Glutamatergic neuron (in vitro differentiated cells): ENCODE results near the gene AFAP1L2. TPM values are rescaled to one million over a fixed set of nuclear protein-coding genes. Genes with fewer than 3 reads are reported as not detected.

Source experiments
- DNase-seq: peaks from one replicate; pipeline ENCODE4 v3.0.0; 2022
- H3K27ac Mint-ChIP-seq: one replicate; pipeline ENCODE4 v1.8.0; 2020; ENCODE audit warnings: mild to moderate bottlenecking, mixed read lengths, inconsistent platforms; ENCODE audit not compliant: unreplicated experiment
- H3K27me3 Mint-ChIP-seq: one replicate; pipeline ENCODE4 v1.8.0; 2020; ENCODE audit warnings: mild to moderate bottlenecking, moderate library complexity, mixed read lengths, inconsistent platforms; ENCODE audit not compliant: unreplicated experiment
- H3K36me3 Mint-ChIP-seq: one replicate; pipeline ENCODE4 v1.8.0; 2020; ENCODE audit warnings: mild to moderate bottlenecking, mixed read lengths, inconsistent platforms; ENCODE audit not compliant: unreplicated experiment
- H3K4me1 Mint-ChIP-seq: one replicate; pipeline ENCODE4 v1.8.0; 2020; ENCODE audit warnings: mild to moderate bottlenecking, low read depth, mixed read lengths, inconsistent platforms; ENCODE audit not compliant: unreplicated experiment
- H3K4me3 Mint-ChIP-seq: one replicate; pipeline ENCODE4 v1.8.0; 2020; ENCODE audit warnings: mild to moderate bottlenecking, mixed read lengths, inconsistent platforms; ENCODE audit not compliant: unreplicated experiment
- H3K9me3 Mint-ChIP-seq: one replicate; pipeline ENCODE4 v1.8.0; 2020; ENCODE audit warnings: mild to moderate bottlenecking, moderate library complexity, mixed read lengths, inconsistent platforms; ENCODE audit not compliant: unreplicated experiment
- total RNA-seq: library from RNA; stranded (reverse); fragmentation: NEBNext Ultra II Directional; extraction: Animal tissue kit (Norgen Biotek cat#: 25700); gene quantifications from one replicate; pipeline ENCODE4 v1.2.1, GENCODE V29; 2021; ENCODE audit not compliant: unreplicated experiment
- TF ChIP-seq, protein P1 (sequence below): fragments of 200-600 bp; sonication (generic); IDR thresholded peaks from one replicate; pipeline ENCODE4 v1.5.0; 2021; ENCODE audit not compliant: partially characterized antibody, unreplicated experiment

AFAP1L2 gene
- total RNA-seq, 1 donor from 2014 or later = 1.9 TPM

DNA sequence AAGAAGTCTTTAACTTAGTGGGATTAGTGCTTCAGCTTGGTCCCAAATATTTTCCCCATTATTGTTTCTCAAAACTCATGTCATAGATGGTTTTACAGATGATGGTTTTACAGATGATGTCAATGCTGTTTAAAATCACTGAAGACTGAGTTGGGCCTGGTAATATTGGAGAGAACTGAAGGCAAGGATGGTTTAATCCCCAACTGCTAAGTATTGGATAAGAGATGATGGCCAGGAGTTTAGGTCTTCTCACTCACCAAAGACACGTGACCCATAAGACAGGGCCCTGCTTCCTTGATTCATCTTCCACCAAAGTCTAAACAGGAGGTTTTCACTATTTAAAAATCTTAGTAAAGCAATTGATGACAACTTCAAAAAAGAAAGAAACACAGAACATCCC, 108.9 kb downstream of the AFAP1L2 start:
- Mint-ChIP-seq H3K4me3 (no peak overlapping the region), H3K27ac (no peak overlapping the region), H3K4me1 (no peaks in the 10 kb centered on the region), H3K36me3 (peaks cover 13% of the 10 kb centered on the region), H3K9me3 (peaks cover 11% of the 10 kb centered on the region), H3K27me3 (no peaks in the 10 kb centered on the region)
- no peak for DNase-seq
- TF ChIP-seq, protein P1, sequence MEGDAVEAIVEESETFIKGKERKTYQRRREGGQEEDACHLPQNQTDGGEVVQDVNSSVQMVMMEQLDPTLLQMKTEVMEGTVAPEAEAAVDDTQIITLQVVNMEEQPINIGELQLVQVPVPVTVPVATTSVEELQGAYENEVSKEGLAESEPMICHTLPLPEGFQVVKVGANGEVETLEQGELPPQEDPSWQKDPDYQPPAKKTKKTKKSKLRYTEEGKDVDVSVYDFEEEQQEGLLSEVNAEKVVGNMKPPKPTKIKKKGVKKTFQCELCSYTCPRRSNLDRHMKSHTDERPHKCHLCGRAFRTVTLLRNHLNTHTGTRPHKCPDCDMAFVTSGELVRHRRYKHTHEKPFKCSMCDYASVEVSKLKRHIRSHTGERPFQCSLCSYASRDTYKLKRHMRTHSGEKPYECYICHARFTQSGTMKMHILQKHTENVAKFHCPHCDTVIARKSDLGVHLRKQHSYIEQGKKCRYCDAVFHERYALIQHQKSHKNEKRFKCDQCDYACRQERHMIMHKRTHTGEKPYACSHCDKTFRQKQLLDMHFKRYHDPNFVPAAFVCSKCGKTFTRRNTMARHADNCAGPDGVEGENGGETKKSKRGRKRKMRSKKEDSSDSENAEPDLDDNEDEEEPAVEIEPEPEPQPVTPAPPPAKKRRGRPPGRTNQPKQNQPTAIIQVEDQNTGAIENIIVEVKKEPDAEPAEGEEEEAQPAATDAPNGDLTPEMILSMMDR = no peak

DNA sequence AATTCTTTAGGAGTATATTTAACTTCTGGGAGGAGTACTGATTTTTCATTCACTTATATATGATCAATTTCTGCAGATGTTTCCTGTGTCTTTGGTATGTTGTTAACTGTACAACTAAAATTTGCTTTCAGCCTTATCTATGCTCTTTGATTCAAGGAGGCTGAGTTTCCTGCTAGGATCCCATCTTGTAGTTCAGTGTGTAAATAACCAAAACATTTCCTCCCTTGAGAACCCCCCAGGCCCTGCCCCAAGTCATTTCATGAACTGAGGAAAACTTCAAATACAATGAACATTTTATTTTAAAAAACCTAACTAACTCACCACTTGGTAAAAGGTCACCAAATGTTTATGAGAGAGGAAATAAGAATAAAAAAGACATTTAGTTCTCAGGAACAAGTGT, 109.8 kb downstream of the AFAP1L2 start:
- H3K4me3 Mint-ChIP-seq = no peak overlapping the region
- no peaks in the 10 kb centered on the region for H3K4me1 Mint-ChIP-seq
- TF ChIP-seq, protein P1 = no peak
- H3K9me3 Mint-ChIP-seq = peaks cover 11% of the 10 kb centered on the region
- H3K36me3 Mint-ChIP-seq = peaks cover 15% of the 10 kb centered on the region
- no peaks in the 10 kb centered on the region for H3K27me3 Mint-ChIP-seq
- no peak overlapping the region for H3K27ac Mint-ChIP-seq
- no peak for DNase-seq

DNA sequence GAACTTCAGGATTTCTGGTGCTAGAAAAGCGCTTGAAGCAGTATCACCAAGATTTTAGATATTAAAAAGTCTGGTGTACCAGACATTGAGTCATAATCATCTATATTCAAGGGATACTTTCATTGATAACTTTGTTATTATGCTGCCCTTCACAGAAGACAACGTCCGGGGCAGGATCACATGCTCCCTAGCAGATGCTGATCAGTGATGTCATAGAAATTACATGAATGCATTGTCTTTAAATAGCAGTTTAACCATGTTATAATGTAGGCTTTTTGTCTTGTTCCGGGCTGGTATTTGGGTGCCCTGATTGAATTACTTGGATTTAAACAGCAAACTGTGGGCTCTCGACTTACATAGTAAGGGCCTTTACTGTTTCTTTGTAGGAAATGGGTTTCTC, 111.2 kb downstream of the AFAP1L2 start:
- Mint-ChIP-seq H3K4me1 (no peaks in the 10 kb centered on the region), H3K27me3 (peaks cover 1% of the 10 kb centered on the region), H3K9me3 (peaks cover 11% of the 10 kb centered on the region), H3K4me3 (no peak overlapping the region), H3K27ac (no peak overlapping the region), H3K36me3 (peaks cover 19% of the 10 kb centered on the region)
- TF ChIP-seq, protein P1 = no peak
- DNase-seq = no peak

DNA sequence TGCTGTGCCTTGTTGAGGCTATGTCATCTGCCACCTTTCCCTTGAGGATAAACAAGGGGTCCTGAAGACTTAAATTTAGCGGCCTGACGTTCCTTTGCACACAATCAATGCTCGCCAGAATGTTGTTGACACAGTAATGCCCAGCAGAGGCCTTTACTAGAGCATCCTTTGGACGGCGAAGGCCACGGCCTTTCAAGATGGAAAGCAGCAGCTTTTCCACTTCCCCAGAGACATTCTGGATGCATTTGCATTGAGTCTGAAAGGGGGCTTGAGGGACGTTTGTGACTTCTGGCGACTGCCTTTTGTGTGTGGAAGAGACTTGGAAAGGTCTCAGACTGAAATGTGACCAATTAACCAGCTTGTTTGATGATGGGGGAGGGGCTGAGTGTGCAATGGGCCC, 112.8 kb downstream of the AFAP1L2 start:
- H3K27me3 Mint-ChIP-seq = peaks cover 2% of the 10 kb centered on the region
- no peak for DNase-seq
- peaks cover 11% of the 10 kb centered on the region for H3K9me3 Mint-ChIP-seq
- TF ChIP-seq, protein P1 = no peak
- H3K4me3 Mint-ChIP-seq = no peak overlapping the region
- peaks cover 18% of the 10 kb centered on the region for H3K36me3 Mint-ChIP-seq
- H3K4me1 Mint-ChIP-seq = no peaks in the 10 kb centered on the region
- H3K27ac Mint-ChIP-seq = no peak overlapping the region

DNA sequence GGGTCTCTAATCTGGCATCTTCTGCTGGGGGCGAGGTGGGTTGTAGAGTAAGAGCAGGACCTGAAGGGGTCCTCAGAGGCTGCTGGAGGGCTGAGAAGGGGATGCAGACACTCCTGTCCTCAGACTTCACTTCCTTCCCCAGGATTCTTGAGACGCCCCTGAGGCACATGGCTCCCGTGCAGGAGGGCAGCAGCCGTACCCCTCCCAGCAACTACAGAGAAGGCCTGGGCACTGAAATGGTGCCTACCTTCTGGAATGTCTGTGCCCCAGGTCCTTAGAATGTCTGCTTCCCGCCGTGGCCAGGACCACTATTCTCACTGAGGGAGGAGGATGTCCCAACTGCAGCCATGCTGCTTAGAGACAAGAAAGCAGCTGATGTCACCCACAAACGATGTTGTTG, 113.2 kb downstream of the AFAP1L2 start:
- no peaks in the 10 kb centered on the region for H3K4me1 Mint-ChIP-seq
- no peak for DNase-seq
- no peak overlapping the region for H3K4me3 Mint-ChIP-seq
- peaks cover 10% of the 10 kb centered on the region for H3K9me3 Mint-ChIP-seq
- no peak overlapping the region for H3K27ac Mint-ChIP-seq
- TF ChIP-seq, protein P1 = no peak
- H3K27me3 Mint-ChIP-seq = peaks cover 2% of the 10 kb centered on the region
- peaks cover 14% of the 10 kb centered on the region for H3K36me3 Mint-ChIP-seq
